Keratinocyte (primary cell): Measurements from ENCODE around the gene IGFBP1.

Source experiments
- EZH2 ChIP-seq: IDR thresholded peaks from one replicate; pipeline ENCODE4 v1.6.1; 2012; ENCODE audit warnings: inconsistent platforms, mild to moderate bottlenecking, low read length, moderate library complexity
- TF ChIP-seq, protein P1 (sequence below), 3 experiments: IDR thresholded peaks in 1 of 3; conservative IDR thresholded peaks in 1 of 3; optimal IDR thresholded peaks in 1 of 3; 2 replicates in 2 of 3; 3 replicates in 1 of 3; pipeline versions ENCODE3 to v1.5.1; 2011; ENCODE audit warnings: low read length in 3 of 3, mild to moderate bottlenecking in 3 of 3, moderate library complexity in 2 of 3, control low read depth in 1 of 3, inconsistent platforms in 1 of 3; ENCODE audit not compliant: insufficient read depth in 2 of 3; ENCODE audit errors: extremely low read depth in 1 of 3

DNA sequence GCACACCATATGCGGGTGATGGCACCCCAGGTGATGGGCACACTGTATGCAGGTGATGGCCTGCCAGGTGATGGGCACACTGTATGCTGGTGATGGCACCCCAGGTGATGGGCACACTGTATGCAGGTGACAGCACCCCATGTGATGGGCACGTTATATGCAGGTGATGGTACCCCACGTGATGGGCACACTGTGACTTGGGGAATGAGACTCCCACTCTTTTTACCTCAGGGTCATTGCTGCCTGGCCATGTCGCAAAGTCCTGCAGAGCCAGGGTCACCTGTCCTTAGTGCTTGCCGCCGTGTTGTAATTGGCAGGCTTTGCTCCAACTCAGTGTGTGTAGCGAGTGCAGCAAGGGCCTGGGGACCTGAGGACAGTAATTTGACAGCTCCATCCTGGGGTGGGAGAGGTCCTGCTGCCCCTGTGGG is 7.8 kb upstream of the IGFBP1 start:
- TF ChIP-seq, protein P1, sequence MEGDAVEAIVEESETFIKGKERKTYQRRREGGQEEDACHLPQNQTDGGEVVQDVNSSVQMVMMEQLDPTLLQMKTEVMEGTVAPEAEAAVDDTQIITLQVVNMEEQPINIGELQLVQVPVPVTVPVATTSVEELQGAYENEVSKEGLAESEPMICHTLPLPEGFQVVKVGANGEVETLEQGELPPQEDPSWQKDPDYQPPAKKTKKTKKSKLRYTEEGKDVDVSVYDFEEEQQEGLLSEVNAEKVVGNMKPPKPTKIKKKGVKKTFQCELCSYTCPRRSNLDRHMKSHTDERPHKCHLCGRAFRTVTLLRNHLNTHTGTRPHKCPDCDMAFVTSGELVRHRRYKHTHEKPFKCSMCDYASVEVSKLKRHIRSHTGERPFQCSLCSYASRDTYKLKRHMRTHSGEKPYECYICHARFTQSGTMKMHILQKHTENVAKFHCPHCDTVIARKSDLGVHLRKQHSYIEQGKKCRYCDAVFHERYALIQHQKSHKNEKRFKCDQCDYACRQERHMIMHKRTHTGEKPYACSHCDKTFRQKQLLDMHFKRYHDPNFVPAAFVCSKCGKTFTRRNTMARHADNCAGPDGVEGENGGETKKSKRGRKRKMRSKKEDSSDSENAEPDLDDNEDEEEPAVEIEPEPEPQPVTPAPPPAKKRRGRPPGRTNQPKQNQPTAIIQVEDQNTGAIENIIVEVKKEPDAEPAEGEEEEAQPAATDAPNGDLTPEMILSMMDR (optimal IDR thresholded peaks at IDR 0.05 in 1 of 3, IDR thresholded peaks at IDR 0.05 in 1 of 3, conservative IDR thresholded peaks at IDR 0.05 in 1 of 3; ENCODE audit: extremely low read depth in 1 of 3, insufficient read depth in 2 of 3, low read length in 3 of 3), result no peak
- no peak for TF ChIP-seq EZH2
